ENCODE results near the gene RANGRF. TPM values are rescaled to one million over a fixed set of nuclear protein-coding genes. Genes with fewer than 3 reads are reported as not detected.

The RANGRF gene
- total RNA-seq, 1 experiment from 2014 or later = 18.0 TPM

- CTCF ChIA-PET = no interaction called here
These were observed 38.2 kb downstream of the RANGRF start for GRCh38 chr17:8326511-8327302.

DNA sequence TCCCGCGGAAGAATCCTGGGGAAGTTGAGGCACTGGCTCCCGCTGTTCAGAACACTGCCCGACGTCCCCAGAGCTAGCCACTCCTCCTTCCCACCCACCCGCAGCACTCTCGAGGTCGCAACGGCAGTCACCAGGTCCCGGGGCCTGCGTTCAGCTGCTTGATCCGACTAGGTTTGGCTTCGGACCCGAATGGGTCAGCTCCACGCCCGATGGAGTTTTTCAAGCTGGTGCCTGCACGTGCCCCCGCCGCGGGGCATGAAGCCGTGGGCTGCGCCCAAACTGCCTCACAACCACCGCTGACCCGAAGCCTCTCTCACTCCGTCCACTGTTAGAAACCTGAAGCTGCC lies 38.8 kb downstream of the RANGRF start:
- intact Hi-C loops (cut with micrococcal nuclease) = no loop called here
- Histone ChIP-seq H3K9me3 (ENCODE audit: low read length) (no peaks in the 10 kb centered on the region), H3K9me2 (replicated peaks; ENCODE audit: low read length) (no peaks in the 10 kb centered on the region), H4K20me1 (ENCODE audit: low read length) (no peaks in the 10 kb centered on the region), H3K27me3 (ENCODE audit: low read length) (no peaks in the 10 kb centered on the region), H3K27ac (ENCODE audit: low read length) (no peak overlapping the region), H3K4me1 (ENCODE audit: insufficient read depth, low read length) (no peaks in the 10 kb centered on the region), H3F3A (ENCODE audit: low read length, unreplicated experiment) (no peaks in the 10 kb centered on the region), H3K9ac (ENCODE audit: low read length) (no peak overlapping the region), H3K79me2 (ENCODE audit: low read length) (no peaks in the 10 kb centered on the region), H3K4me3 (ENCODE audit: low read length) (no peak overlapping the region), H2AFZ (ENCODE audit: low read length) (no peak overlapping the region), H3K4me2 (ENCODE audit: low read length) (no peak overlapping the region), H3K36me3 (ENCODE audit: low read depth, low read length) (no peaks in the 10 kb centered on the region)
- DNase-seq (no peak), ATAC-seq (no peak)
- POLR2A ChIA-PET (ENCODE audit: unreplicated experiment) = no interaction called here
- TF ChIP-seq, protein P1, sequence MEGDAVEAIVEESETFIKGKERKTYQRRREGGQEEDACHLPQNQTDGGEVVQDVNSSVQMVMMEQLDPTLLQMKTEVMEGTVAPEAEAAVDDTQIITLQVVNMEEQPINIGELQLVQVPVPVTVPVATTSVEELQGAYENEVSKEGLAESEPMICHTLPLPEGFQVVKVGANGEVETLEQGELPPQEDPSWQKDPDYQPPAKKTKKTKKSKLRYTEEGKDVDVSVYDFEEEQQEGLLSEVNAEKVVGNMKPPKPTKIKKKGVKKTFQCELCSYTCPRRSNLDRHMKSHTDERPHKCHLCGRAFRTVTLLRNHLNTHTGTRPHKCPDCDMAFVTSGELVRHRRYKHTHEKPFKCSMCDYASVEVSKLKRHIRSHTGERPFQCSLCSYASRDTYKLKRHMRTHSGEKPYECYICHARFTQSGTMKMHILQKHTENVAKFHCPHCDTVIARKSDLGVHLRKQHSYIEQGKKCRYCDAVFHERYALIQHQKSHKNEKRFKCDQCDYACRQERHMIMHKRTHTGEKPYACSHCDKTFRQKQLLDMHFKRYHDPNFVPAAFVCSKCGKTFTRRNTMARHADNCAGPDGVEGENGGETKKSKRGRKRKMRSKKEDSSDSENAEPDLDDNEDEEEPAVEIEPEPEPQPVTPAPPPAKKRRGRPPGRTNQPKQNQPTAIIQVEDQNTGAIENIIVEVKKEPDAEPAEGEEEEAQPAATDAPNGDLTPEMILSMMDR (conservative IDR thresholded peaks at IDR 0.05; ENCODE audit: low read depth, low read length) = no peak
- TF ChIP-seq EZH2phosphoT487 (IDR thresholded peaks at IDR 0.05; ENCODE audit: borderline replicate concordance, low read length) = no peak
- CTCF ChIA-PET = no interaction called here
- no TSS peak for BruUV-seq (replicated peaks)

More at GRCh38 chr17:8326511-8327302, 38.2 kb downstream of the RANGRF start:
- H3K4me3 ChIP-seq (ENCODE audit: low read length) = no peak overlapping the region
- H3K9me3 ChIP-seq (ENCODE audit: low read length) = no peaks in the 10 kb centered on the region
- intact Hi-C loops (cut with micrococcal nuclease) = no loop called here
- no peak overlapping the region for H2AFZ ChIP-seq (ENCODE audit: low read length)
- no peaks in the 10 kb centered on the region for H4K20me1 ChIP-seq (ENCODE audit: low read length)
- DNase-seq (no peak), ATAC-seq (no peak)
- no peaks in the 10 kb centered on the region for H3K36me3 ChIP-seq (ENCODE audit: low read depth, low read length)
- TF ChIP-seq EZH2 (IDR thresholded peaks at IDR 0.05; ENCODE audit: low read length, unreplicated experiment) = no peak
- TF ChIP-seq, protein P1 (conservative IDR thresholded peaks at IDR 0.05; ENCODE audit: low read depth, low read length) = no peak
- no peak for TF ChIP-seq EZH2phosphoT487 (IDR thresholded peaks at IDR 0.05; ENCODE audit: borderline replicate concordance, low read length)
- POLR2A ChIA-PET (ENCODE audit: unreplicated experiment) = no interaction called here
- no TSS peak for BruUV-seq (replicated peaks)
- H3K27ac ChIP-seq (ENCODE audit: low read length) = no peak overlapping the region
- H3K79me2 ChIP-seq (ENCODE audit: low read length) = no peaks in the 10 kb centered on the region
- H3K4me1 ChIP-seq (ENCODE audit: insufficient read depth, low read length) = no peaks in the 10 kb centered on the region
- H3F3A ChIP-seq (ENCODE audit: low read length, unreplicated experiment) = no peaks in the 10 kb centered on the region
- H3K27me3 ChIP-seq (ENCODE audit: low read length) = no peaks in the 10 kb centered on the region
- no peak overlapping the region for H3K4me2 ChIP-seq (ENCODE audit: low read length)
- no peaks in the 10 kb centered on the region for H3K9me2 ChIP-seq (replicated peaks; ENCODE audit: low read length)
- H3K9ac ChIP-seq (ENCODE audit: low read length) = no peak overlapping the region

DNA sequence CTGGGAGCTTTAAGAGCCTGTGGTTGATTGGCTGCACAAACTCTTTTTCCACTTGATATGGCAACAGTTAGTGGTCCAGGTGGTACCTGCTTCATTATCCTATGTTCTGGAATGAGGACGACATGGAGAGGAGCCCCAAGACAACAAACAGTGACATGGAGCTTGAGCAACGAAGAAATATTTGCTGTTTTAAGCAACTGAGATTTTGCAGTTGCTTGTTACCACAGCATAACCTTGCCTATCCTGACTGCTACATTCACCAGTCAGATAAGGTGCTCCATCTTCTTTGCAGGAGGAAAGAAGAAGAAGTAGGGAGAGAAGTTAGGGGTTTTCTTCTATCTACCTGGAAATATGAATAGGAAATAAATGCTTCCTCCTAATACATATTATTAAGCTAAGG lies 43.7 kb downstream of the RANGRF start:
- H3K9ac ChIP-seq (ENCODE audit: low read length) = no peak overlapping the region
- ChIA-PET POLR2A (ENCODE audit: unreplicated experiment) (interaction anchor here (0.8 kb wide), 1 partner anchor 9 kb away, joined by 3 read pairs; no protein-coding TSS in a partner anchor), CTCF (no interaction called here)
- no peak overlapping the region for H3K4me3 ChIP-seq (ENCODE audit: low read length)
- no peaks in the 10 kb centered on the region for H3K79me2 ChIP-seq (ENCODE audit: low read length)
- no peak overlapping the region for H2AFZ ChIP-seq (ENCODE audit: low read length)
- no peaks in the 10 kb centered on the region for H3K36me3 ChIP-seq (ENCODE audit: low read depth, low read length)
- H3K9me2 ChIP-seq (replicated peaks; ENCODE audit: low read length) = no peaks in the 10 kb centered on the region
- no peaks in the 10 kb centered on the region for H4K20me1 ChIP-seq (ENCODE audit: low read length)
- TF ChIP-seq EZH2 (IDR thresholded peaks at IDR 0.05; ENCODE audit: low read length, unreplicated experiment) = no peak
- TF ChIP-seq, protein P1 (conservative IDR thresholded peaks at IDR 0.05; ENCODE audit: low read depth, low read length) = no peak
- no peak for TF ChIP-seq EZH2phosphoT487 (IDR thresholded peaks at IDR 0.05; ENCODE audit: borderline replicate concordance, low read length)
- no peaks in the 10 kb centered on the region for H3K27me3 ChIP-seq (ENCODE audit: low read length)
- no TSS peak for BruUV-seq (replicated peaks)
- DNase-seq (no peak), ATAC-seq (no peak)
- H3K4me2 ChIP-seq (ENCODE audit: low read length) = no peak overlapping the region
- no peaks in the 10 kb centered on the region for H3K4me1 ChIP-seq (ENCODE audit: insufficient read depth, low read length)
- no peaks in the 10 kb centered on the region for H3K9me3 ChIP-seq (ENCODE audit: low read length)
- intact Hi-C loops (cut with micrococcal nuclease) = no loop called here
- no peaks in the 10 kb centered on the region for H3F3A ChIP-seq (ENCODE audit: low read length, unreplicated experiment)
- no peak overlapping the region for H3K27ac ChIP-seq (ENCODE audit: low read length)
